ENCODE data around the gene NUP62CL.

The NUP62CL gene

DNA sequence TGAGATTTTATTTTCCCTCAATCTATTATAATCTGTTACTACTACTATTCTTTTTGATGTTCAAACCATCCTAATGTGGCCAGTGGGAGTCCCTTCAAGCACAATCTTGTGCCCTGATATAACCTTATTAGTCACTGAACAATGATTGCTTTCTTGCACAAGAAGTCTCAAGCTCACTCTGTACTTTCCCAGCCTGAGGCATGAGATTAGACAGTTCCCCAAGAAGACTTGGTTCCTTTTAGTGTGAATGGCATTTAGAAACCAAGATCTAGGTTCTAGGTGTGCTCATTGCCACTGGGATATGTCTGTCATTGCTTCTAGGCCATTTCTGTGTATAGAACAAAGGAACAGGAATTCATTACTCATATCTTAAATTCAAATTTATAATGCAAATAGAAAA, 59.6 kb downstream of the NUP62CL start:
- peak; percentile 86 for DNase-seq

DNA sequence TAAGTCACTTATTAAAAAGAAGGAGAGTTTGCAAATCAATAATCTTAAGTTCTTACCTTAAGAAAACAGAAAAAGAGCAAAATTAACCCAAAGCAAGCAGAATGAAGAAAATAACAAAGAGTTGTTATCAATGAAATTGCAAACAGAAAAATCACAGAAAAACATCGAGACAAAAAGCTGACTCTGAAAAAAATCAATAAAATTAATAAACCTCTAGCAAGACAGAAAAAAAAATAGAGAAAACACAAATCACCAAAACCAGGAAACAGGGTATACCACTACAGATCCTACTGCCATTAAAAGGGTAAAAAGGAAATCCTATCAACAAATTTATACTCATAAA, 70.3 kb downstream of the NUP62CL start:
- DNase-seq, result no peak

DNA sequence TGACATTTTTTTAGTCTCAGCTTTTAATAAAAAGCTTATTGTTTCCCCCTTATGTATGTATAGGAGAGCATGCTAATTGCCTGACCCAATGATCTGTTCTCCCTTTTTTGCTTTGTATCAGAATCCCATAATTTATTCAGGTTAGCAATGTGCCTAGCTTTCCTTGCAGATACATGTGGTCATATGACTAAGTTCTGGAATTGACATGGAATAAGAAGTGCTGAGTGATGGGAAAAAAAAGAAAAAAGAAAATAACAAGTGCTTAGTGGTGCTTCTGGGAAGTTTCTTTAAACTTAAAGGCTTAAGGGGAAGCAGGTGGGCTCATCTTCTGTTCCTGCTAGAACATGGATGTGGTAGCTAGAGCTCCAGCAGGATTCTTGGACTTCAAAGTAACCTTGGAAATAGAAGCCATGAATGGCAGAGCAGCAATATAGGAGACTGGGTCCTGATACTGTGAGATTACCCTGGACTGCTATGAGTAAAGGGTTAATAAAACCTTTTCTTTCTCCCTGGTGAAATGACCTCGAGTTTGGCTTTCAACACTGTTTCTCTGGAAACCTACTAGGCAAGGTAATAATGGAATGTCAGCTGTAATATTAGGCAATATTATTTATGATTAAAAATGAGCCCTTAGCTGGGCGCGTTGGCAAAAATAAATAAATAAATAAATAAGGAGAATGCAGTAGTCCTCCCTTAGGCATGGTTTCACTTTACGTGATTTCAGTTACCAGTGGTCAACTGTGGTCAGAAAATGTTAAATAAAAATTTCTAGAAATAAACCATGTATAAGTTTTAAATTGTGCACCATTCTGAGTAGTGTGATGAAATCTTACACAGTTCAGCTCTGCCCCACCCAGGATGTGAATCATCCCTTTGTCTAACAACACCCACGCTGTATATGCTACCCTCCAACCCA, 70.9 kb downstream of the NUP62CL start:
- peak; percentile 64 for DNase-seq

DNA sequence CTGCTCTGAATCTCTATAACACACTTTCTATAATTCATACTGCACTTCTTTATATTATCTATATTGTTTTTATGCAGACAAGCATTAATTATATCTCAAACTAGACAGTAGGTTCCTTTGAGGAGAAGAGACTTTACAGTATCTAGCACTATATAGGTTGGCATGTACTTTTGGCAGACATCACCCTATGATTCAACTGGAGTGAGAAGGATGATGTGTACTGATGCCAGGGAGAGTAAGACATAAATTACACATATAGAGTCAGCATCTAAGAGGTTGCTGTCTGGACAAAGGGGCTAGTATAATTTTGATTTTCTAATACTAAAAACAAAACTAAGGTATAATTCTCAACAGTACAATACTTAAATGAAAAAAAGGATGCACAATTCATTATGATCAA, 82.5 kb downstream of the NUP62CL start:
- DNase-seq, result no peak

DNA sequence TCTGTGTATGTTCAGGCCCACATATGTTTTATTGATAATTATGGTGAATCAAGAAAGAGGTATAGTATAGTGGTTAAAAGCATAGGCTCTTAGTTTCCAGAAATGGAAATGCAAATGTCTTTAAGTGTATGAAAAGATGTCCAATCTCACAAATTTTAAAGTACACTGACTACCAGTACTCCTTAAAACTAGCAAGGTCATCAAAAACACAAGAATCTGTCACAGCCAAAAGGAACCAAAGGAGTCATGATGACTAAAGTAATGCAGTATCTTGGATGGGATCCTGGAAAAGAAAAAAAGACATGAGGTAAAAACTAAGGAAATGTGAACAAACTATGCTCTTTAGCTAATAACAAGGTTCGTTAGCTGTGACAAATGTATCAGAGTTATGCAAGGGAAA, 87.0 kb downstream of the NUP62CL start:
- no peak for DNase-seq

DNA sequence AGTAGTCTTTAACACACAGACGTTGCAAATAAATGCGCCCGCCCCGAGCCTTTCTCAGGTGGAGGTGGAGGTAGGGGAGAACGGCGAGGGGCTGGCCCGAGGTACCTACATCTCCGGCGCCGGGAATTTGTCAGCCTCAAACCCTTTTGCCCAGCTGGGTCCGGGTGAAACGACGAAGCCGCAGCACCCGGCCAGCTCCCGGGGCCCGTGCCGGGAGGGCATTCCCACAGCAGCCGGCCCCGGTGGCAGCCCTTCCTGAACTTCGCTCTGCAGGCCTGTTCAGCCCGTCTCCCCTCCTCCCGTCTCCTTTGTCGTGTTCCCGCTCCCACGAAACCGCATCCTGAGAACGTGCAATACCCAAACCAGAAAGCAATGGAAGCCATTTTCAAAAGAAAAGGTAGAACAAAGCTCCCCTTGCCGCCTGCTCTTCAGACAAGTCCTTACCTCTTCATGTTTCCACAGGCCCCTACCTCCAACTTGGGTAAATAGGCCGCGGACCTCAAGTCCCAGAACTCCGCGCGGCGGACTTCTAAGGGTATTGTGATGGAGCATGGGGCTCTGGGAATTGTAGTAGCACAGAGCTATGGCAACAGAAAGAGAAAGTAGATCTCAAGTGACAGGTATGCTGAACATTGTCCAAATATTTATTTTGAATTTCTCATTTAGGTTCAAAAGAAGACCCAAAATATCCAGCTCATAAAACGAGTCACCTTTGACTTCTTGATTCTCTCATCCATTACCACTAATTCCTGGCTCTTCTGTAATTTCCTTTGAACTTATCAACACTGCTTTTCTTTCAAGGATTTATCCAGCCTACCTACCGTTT, 87.7 kb downstream of the NUP62CL start, which contains the start of gene RBM41:
RBM41 (minus strand) TSS at position 501 of the 826 bp plus-strand sequence; CDS start at position 452, 49 bp downstream.
- DNase-seq, result peak; percentile 59

DNA sequence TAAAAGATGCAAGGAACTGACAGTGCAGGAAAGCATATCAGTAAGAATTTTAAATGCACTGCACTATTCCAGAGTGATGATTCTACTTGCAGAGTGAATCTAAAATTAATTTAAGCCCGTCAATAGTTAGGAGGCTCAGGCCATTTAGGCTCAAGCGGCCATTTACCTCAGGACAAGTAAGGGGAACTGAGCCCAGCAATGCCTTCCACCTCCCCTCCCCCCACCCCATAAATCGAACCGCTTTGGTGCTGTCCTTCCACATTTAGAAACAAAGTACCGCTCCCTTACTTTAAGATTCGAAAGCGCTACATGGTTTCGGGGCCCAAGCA, 88.3 kb downstream of the NUP62CL start:
- DNase-seq, result peak; percentile 7

DNA sequence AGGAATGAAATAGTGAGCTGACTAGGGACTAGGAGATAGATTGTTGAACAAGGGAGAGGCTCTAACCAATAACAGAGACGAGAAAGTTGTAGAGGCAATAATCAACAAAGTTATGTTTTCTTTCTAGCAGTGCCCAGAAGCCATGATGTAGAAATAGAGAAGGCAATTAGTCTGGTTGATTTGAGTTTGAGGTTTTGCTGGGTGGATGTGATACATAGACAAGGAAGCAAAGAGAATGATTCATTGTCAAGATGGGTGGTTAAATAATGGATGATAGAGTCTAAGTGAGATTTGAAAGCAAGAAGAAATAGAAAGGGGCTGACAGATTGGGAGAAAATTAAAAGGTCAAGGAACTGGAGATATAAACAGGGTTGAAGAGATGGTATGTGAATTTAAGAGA, 98.8 kb downstream of the NUP62CL start:
- DNase-seq, result no peak

DNA sequence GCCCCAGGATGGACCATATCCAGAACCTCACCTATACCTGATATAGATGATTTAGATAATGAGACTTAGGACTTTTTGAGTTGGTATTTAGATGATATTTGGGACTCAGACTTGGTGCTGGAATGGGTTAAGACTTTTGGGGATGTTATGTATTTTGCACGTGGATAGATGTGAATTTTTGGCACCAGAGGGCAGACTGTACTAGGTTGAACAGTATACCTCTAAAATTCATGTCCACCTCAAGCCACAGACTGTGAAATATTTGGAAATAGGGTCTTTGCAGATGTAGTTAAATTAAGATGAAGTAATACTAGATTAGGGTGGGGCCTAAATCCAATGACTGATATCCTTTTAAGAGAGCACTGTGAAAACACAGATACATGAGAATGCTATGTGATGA, 103.3 kb downstream of the NUP62CL start:
- DNase-seq, result no peak

DNA sequence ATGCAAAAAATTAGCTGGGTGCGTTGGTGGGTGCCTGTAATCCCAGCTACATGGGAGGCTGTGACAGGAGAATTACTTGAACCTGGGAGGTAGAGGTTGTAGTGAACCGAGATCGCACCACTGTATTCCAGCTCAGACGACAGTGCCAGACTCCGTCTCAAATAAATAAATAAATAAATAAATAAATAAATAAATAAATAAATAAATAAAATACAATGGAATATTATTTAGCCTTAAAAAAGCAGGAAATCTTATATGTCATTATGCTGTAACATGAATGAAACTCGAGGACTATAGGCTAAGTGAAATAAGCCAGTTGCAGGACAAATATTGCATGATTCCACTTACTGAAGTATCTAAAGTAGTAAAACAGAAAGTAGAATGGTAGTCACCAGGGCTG, 130.1 kb downstream of the NUP62CL start:
- DNase-seq, result no peak
